CD4-positive, alpha-beta T cell treated with Interleukin-4 for 4 hours (primary cell): ENCODE measurements around the gene PCIF1.

Experiments used
- DNase-seq: peaks from one replicate; pipeline ENCODE4 v3.0.0-alpha.2; 2020

Gene PCIF1

GRCh38 chr20:45997187-45997586 lies 62.7 kb downstream of the PCIF1 start:
- DNase-seq = no peak
